HG02759 (cell line): ENCODE measurements around the gene HSD11B1L.

Source experiments
- ATAC-seq: cut with Tn5 transposase; IDR thresholded peaks from one replicate; pipeline ENCODE4 v1.9.1; 2021; ENCODE audit warnings: mild to moderate bottlenecking, moderate library complexity; ENCODE audit not compliant: unreplicated experiment

Gene HSD11B1L

GRCh38 chr19:5666921-5667610, 13.8 kb upstream of the HSD11B1L start:
- no peak for ATAC-seq

GRCh38 chr19:5667751-5668271, 13.0 kb upstream of the HSD11B1L start:
- ATAC-seq: no peak

- no peak for ATAC-seq
Observed at GRCh38 chr19:5669212-5669611, 11.6 kb upstream of the HSD11B1L start.

GRCh38 chr19:5671600-5671999, 9.2 kb upstream of the HSD11B1L start:
- ATAC-seq: no peak

DNA sequence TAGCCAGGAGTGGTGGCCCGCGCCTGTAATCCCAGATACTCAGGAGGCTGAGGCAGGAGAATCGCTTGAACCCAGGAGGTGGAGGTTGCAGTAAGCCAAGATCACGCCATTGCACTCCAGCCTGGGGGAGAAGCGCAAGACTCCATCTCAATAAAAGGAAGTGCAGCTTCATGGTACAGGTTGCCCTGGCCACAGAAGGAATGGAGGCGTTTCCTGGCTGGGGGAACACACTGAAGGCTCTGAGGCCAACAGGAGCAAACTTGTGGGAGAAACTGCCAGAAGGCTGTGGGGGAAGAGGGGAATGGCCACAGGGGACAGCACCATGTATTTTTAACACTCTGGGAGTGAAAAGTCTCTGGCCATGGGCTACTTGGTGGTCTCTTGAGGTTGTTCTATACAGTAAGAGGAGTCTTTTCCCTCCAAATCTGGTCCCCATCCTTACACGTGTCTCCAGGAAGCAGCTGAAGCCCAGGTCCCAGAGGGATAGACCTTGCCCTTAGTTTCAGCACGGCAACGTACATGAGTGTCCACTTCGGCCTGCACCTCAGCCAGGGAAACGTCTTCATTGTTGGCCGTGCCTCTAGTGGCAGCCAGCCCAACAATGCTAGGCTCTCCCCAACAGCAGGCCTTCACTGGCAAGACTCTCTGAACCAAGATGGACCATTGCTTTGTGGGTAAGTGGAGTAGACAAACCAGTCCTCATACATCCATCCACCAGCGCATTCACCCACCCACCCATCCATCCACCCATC, 7.9 kb upstream of the HSD11B1L start:
- ATAC-seq: no peak

GRCh38 chr19:5673752-5674151, 7.1 kb upstream of the HSD11B1L start:
- no peak for ATAC-seq

- ATAC-seq: no peak
Observed at GRCh38 chr19:5674714-5675113, 6.1 kb upstream of the HSD11B1L start.

DNA sequence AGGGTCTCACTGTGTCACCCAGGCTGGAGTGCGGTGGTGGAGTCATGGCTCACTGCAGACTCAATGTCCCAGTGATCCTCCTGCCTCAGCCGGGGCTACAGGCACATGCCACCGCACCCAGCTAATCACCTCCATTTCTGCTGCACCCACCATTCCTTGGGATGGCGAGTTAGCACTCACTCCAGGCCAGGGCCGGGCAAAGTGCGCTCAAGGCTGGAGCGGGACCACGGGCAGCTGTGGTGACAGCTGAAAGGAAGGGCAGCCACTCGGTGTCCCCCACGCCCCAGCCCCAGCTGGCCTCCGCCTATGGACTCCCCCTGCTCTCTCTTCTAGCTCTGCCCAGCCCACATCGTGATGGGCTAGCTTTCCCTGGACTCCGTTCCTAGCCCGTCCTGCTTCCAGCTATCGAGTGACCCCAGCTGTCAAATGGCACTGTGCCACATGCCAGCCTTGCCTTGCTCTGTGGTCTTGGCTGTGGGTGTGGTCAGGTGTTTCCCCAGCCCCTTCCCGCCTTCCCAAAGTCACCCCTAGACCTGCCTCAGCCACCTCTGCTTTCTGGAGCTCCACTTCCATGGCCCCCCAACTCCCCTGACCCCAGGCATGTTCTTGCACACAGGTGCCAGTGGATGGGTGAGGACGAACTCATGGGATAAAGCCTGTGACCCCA, 4.6 kb upstream of the HSD11B1L start:
- ATAC-seq: no peak

- no peak for ATAC-seq
Observed at GRCh38 chr19:5676772-5677105, 4.1 kb upstream of the HSD11B1L start.

DNA sequence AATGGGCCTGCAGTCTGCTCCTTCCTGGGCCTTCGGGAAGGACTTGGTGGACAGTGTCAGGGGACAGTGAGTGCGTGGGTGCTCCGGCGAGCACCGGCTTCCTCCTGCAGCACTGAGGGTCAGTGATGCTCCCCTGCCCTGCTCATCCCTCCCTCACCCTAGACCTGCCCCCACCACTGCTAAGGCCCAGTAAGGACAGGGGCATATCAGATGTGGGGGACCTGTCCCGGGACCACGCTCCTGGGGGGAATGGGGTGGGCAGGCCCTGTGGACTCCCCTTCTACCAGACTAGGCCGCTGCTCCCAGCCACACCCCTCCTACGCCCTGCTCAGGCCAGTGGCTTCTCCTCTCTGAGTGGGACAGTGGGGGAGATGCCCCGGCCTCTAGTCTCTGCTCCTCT, 3.7 kb upstream of the HSD11B1L start:
- ATAC-seq: no peak

GRCh38 chr19:5677580-5677979, 3.2 kb upstream of the HSD11B1L start:
- no peak for ATAC-seq

DNA sequence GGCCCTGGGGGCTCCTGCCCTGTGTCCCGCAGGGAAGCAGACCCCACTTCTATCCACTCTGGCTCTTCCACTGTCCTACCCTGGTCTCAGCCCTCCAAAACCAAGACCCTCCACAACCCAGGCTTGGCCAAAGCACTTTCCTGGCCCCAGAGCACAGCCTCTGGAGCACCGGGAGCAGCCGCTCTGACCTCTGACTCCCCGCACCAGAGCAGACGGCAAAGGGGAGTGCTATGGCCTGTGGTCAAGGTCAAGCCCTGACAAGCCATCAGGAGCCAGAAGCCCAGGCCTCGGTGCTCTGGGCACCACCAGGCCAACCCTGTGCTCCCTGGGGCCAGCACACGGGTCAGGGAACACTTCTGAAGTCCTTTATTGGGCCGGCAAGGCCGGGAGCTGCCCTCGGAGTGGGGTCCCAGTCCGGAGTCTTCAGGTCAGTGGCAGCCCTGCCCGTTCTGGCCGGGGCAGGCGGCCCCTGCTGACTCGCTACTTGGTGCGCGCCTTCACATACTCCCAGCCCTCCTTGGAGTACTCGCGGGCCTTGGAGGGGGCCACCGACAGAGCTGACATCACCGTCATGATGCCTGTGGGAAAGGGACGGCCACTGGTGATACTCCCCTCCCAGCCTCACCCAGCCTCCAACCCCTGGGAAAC, 2.6 kb upstream of the HSD11B1L start:
- no peak for ATAC-seq

GRCh38 chr19:5679289-5680083, 1.3 kb upstream of the HSD11B1L start:
- no peak for ATAC-seq

GRCh38 chr19:5680084-5680436, 767 bp upstream of the HSD11B1L start:
- no peak for ATAC-seq

DNA sequence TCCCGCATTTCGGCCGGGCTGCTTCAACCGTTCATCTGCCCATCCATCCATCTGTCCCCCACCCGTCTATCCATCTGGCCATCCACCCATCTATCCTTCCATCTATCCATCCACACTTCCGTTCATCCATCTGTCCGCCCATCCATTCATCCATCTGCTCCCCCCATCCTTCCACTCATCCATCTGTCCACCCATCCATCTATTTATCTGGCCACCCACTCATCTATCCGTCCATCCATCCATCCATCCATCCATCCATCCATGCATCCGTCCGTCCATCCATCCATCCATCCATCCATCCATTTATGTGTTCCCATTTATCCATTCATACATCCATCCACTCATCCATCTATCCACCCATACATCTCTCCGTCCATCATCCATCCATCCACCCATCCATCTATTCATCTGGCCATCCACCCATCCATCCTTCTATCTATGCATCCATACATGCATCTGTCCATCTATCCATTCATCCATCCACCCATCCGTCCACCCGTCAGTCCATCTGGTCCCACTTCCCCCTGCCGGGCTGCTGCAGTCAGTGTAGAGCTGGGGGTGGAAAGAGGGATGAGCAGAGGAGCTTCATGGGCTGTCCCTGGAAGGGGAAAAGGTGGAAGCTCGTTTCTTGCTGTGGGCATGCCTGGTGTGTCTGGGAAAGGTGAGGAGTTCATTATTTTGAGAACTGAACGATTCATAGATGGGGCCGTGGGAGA, 722 bp downstream of the HSD11B1L start:
- no peak for ATAC-seq

GRCh38 chr19:5682107-5682482, 1.3 kb downstream of the HSD11B1L start:
- no peak for ATAC-seq

DNA sequence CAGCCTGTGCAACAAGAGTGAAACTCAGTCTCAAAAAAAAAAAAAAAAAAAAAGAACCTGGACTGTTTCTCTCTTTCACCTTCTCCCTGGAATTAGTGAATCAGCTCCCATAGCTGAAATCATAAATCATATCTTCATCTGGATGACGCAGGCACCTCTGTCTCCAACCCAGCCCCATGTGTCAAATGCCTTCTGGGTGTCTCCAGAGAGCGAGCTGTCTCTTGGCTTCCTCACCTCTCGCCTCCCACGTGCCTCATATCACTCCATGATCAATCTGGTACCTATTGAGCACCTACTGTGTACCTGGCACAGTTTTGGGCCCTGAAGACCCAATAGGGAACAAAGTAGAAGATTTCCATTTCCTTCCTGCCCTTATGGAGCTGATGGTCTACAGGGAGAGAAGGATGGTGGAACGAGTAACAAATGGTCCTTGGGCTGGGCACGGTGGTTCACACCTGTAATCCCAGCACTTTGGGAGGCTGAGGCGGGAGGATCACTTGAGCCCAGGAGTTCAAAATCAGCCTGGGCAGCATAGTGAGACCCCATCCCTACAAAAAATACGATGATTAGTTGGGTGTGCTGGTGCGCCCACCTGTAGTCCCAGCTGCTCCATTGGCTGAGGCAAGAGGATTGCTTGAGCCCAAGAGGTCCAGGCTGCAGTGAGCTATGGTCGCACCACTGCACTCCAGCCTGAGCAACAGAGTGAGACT, 2.5 kb downstream of the HSD11B1L start:
- ATAC-seq: no peak

- ATAC-seq: no peak
Observed at GRCh38 chr19:5684694-5685430, 4.0 kb downstream of the HSD11B1L start.

DNA sequence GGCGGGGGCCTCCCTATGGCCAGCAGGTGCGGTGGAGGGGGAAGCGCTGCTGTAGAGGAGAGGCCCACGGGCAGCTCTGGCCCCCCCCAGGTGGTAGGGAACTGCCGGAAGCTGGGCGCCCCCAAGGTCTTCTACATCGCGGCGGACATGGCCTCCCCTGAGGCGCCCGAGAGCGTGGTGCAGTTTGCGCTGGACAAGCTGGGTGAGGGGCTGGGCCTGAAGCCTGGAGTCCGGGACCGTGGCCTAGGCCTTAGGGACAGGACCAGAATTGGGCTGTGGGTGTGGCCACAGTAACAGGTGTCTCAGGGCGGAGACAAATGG, 5.5 kb downstream of the HSD11B1L start:
- ATAC-seq: no peak
